GM12873 (cell line): ENCODE data around the gene PRSS56.

Experiments
- CTCF ChIP-seq: IDR thresholded peaks from 2 replicates; pipeline ENCODE4 v1.5.1; 2012; ENCODE audit warnings: low read depth, mild to moderate bottlenecking, moderate library complexity, low read length, control low read depth; ENCODE audit not compliant: insufficient read depth; ENCODE audit errors: missing control alignments

The PRSS56 gene

GRCh38 chr2:232532419-232532818 is 12.2 kb downstream of the PRSS56 start:
- TF ChIP-seq CTCF = no peak

- TF ChIP-seq CTCF = no peak
These were observed 13.9 kb downstream of the PRSS56 start for GRCh38 chr2:232533944-232534710.

GRCh38 chr2:232534940-232535651 is 14.9 kb downstream of the PRSS56 start:
- no peak for TF ChIP-seq CTCF

GRCh38 chr2:232535761-232536530 is 15.8 kb downstream of the PRSS56 start:
- no peak for TF ChIP-seq CTCF

- peak; percentile 57 for TF ChIP-seq CTCF
These were observed 16.9 kb downstream of the PRSS56 start for GRCh38 chr2:232537079-232537478.

GRCh38 chr2:232537499-232537898 is 17.3 kb downstream of the PRSS56 start:
- TF ChIP-seq CTCF = no peak

GRCh38 chr2:232538671-232539070 is 18.5 kb downstream of the PRSS56 start:
- TF ChIP-seq CTCF = no peak
